PC-9 (cell line): ENCODE results near the gene ZNF362. TPM values are rescaled to one million over a fixed set of nuclear protein-coding genes. Genes with fewer than 3 reads are reported as not detected.

Experiments used
- BruUV-seq: library from RNA; stranded (reverse); fragments of 400-500 nt; replicated peaks from 2 replicates; lab custom pipeline; 2021; lab: Mats Ljungman, UMichigan
- CTCF ChIA-PET: fragments of 300-600 bp; sonication (Branson Sonifier 250); formaldehyde crosslinking; loops from one replicate; lab custom pipeline; 2022; ENCODE audit warnings: antibody characterized with exemption; lab: Charles Lee
- POLR2A ChIA-PET: fragments of 300-600 bp; sonication (Branson Sonifier 250); formaldehyde crosslinking; loops from one replicate; lab custom pipeline; 2022; ENCODE audit warnings: antibody characterized with exemption; ENCODE audit not compliant: unreplicated experiment; lab: Charles Lee
- DNase-seq, 2 experiments: peaks; one replicate each; pipeline versions ENCODE4 v3.0.0 to v3.0.0-alpha.2; 2015 to 2022; ENCODE audit warnings: mixed read lengths in 1 of 2
- H2AFZ ChIP-seq: fragments of 200-600 bp; sonication (generic); 2 replicates; pipeline ENCODE4 v1.8.1; 2017; ENCODE audit warnings: antibody characterized with exemption
- H3F3A ChIP-seq: fragments of 200-600 bp; sonication (generic); 2 replicates; pipeline ENCODE4 v1.8.1; 2017; ENCODE audit warnings: antibody characterized with exemption, mild to moderate bottlenecking, low read depth; ENCODE audit not compliant: insufficient read depth
- H3K27ac ChIP-seq: fragments of 200-600 bp; sonication (generic); 2 replicates; pipeline ENCODE4 v1.6.1; 2016; ENCODE audit warnings: mixed run types
- H3K27me3 ChIP-seq: fragments of 200-600 bp; sonication (generic); 2 replicates; pipeline ENCODE4 v1.6.1; 2016; ENCODE audit warnings: low read depth, mixed run types; ENCODE audit not compliant: insufficient read depth
- H3K36me3 ChIP-seq: fragments of 200-600 bp; sonication (generic); 2 replicates; pipeline ENCODE4 v1.6.1; 2016; ENCODE audit warnings: low read depth, mixed run types
- H3K4me1 ChIP-seq: fragments of 200-600 bp; sonication (generic); replicated peaks from 2 replicates; pipeline ENCODE4 v1.6.1; 2016; ENCODE audit warnings: mixed run types; ENCODE audit not compliant: insufficient read depth
- H3K4me2 ChIP-seq: fragments of 200-600 bp; sonication (generic); 2 replicates; pipeline ENCODE4 v1.6.1; 2017; ENCODE audit warnings: mixed run types
- H3K4me3 ChIP-seq: fragments of 200-600 bp; sonication (generic); 2 replicates; pipeline ENCODE4 v1.6.1; 2016; ENCODE audit warnings: mixed run types
- H3K79me2 ChIP-seq: fragments of 200-600 bp; sonication (generic); 2 replicates; pipeline ENCODE4 v1.6.1; 2017; ENCODE audit warnings: low read depth, mixed run types
- H3K9me2 ChIP-seq: fragments of 200-600 bp; sonication (generic); 2 replicates; pipeline ENCODE4 v1.8.1; 2017; ENCODE audit warnings: mild to moderate bottlenecking; ENCODE audit not compliant: insufficient read depth
- H3K9me3 ChIP-seq: fragments of 200-600 bp; sonication (generic); 2 replicates; pipeline ENCODE4 v1.8.1; 2016; ENCODE audit warnings: low read depth; ENCODE audit not compliant: insufficient read depth
- H4K20me1 ChIP-seq: fragments of 200-600 bp; sonication (generic); 2 replicates; pipeline ENCODE4 v1.8.1; 2017; ENCODE audit not compliant: insufficient read depth
- EZH2 ChIP-seq: fragments of 200-600 bp; sonication (generic); IDR thresholded peaks from 2 replicates; pipeline ENCODE4 v1.8.0; 2017; ENCODE audit warnings: antibody characterized with exemption, low read depth
- intact Hi-C: fragments of 100-400 bp; cut with micrococcal nuclease; formaldehyde crosslinking; loops from one replicate; pipeline ENCODE4 v1.10.0; 2022; ENCODE audit not compliant: unreplicated experiment
- total RNA-seq: library from RNA; stranded (reverse); gene quantifications from 2 replicates; pipeline ENCODE4 v1.2.3, GENCODE V29; 2021
- TF ChIP-seq, protein P1 (sequence below): fragments of 200-600 bp; sonication (generic); conservative IDR thresholded peaks from 2 replicates; pipeline ENCODE4 v1.6.1; 2017; ENCODE audit warnings: mixed run types, antibody characterized with exemption, mild to moderate bottlenecking, moderate library complexity

ZNF362 gene
- total RNA-seq, 1 experiment from 2014 or later, result 33.1 TPM

- no peak overlapping the region for H3K4me3 ChIP-seq
- no peak overlapping the region for H2AFZ ChIP-seq
- CTCF ChIA-PET, result no interaction called here
- no peaks in the 10 kb centered on the region for H3K9me2 ChIP-seq
- H3K4me1 ChIP-seq, result no peaks in the 10 kb centered on the region
- no peak overlapping the region for H3K4me2 ChIP-seq
- BruUV-seq, result no TSS peak
- no peak overlapping the region for H3K27ac ChIP-seq
- no peak for DNase-seq
- H3F3A ChIP-seq, result peaks cover 34% of the 10 kb centered on the region; the same call in 1 of the 2 replicates
- no peaks in the 10 kb centered on the region for H3K27me3 ChIP-seq
- H3K79me2 ChIP-seq, result no peaks in the 10 kb centered on the region
- no peaks in the 10 kb centered on the region for H3K9me3 ChIP-seq
- peaks cover 10% of the 10 kb centered on the region for H3K36me3 ChIP-seq
- no peak for TF ChIP-seq EZH2
- TF ChIP-seq, protein P1, sequence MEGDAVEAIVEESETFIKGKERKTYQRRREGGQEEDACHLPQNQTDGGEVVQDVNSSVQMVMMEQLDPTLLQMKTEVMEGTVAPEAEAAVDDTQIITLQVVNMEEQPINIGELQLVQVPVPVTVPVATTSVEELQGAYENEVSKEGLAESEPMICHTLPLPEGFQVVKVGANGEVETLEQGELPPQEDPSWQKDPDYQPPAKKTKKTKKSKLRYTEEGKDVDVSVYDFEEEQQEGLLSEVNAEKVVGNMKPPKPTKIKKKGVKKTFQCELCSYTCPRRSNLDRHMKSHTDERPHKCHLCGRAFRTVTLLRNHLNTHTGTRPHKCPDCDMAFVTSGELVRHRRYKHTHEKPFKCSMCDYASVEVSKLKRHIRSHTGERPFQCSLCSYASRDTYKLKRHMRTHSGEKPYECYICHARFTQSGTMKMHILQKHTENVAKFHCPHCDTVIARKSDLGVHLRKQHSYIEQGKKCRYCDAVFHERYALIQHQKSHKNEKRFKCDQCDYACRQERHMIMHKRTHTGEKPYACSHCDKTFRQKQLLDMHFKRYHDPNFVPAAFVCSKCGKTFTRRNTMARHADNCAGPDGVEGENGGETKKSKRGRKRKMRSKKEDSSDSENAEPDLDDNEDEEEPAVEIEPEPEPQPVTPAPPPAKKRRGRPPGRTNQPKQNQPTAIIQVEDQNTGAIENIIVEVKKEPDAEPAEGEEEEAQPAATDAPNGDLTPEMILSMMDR, result no peak
- peaks cover 5% of the 10 kb centered on the region; the same call in 1 of the 2 replicates for H4K20me1 ChIP-seq
- POLR2A ChIA-PET, result interaction anchor here (0.7 kb wide), 1 partner anchor 621 kb away, joined by 4 read pairs; no protein-coding TSS in a partner anchor
- intact Hi-C loops, result no loop called here
Measured at GRCh38 chr1:33319949-33320618, 63.8 kb downstream of the ZNF362 start.

- no peak for DNase-seq
- POLR2A ChIA-PET, result interaction anchor here (0.7 kb wide), 1 partner anchor 622 kb away, joined by 4 read pairs; no protein-coding TSS in a partner anchor
- Histone ChIP-seq H3K9me2 (no peaks in the 10 kb centered on the region), H3F3A (peaks cover 40% of the 10 kb centered on the region; the same call in 1 of the 2 replicates), H3K36me3 (peaks cover 15% of the 10 kb centered on the region), H3K4me2 (no peak within 1 kb of the TSS), H4K20me1 (peaks cover 9% of the 10 kb centered on the region), H3K4me3 (no peak within 1 kb of the TSS), H3K4me1 (no peaks in the 10 kb centered on the region), H3K27ac (no peak within 1 kb of the TSS), H3K9me3 (no peaks in the 10 kb centered on the region), H3K27me3 (no peaks in the 10 kb centered on the region), H3K79me2 (no peaks in the 10 kb centered on the region), H2AFZ (no peak within 1 kb of the TSS)
- intact Hi-C loops, result no loop called here
- no TSS peak for BruUV-seq
- TF ChIP-seq EZH2, result no peak
- TF ChIP-seq, protein P1, result no peak
- CTCF ChIA-PET, result no interaction called here
Measured at GRCh38 chr1:33320619-33321165, 64.4 kb downstream of the ZNF362 start, which contains the start of gene A3GALT2. A3GALT2 (minus strand) TSS chr1:33321098; CDS start chr1:33321098, 0 bp downstream.

DNA sequence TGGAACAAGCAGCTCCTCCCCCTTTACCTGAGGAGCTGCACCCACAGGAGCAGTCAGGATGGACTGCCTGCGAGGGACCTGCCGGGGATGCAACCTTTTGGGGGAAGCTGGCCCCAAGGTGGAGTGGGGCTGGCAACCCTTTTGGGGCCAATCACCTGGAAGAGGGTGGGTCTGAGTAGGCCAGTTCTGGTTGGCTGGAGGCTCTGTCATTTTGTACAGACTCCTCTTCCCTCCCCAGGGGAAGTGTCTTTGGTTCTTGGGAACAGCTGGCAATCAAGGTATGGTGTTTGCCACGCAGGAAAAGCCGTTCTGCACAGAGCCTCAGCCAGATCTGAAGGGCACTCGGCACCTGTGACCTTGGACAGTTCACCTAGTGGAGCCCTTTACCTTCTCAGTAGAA, 64.9 kb downstream of the ZNF362 start:
- intact Hi-C loops, result no loop called here
- no peaks in the 10 kb centered on the region for H3K4me1 ChIP-seq
- ChIA-PET POLR2A (no interaction called here), CTCF (no interaction called here)
- H3K27ac ChIP-seq, result no peak overlapping the region
- no peaks in the 10 kb centered on the region for H3K9me3 ChIP-seq
- H3K4me2 ChIP-seq, result no peak overlapping the region
- no peaks in the 10 kb centered on the region for H3K79me2 ChIP-seq
- H3K4me3 ChIP-seq, result no peak overlapping the region
- no peaks in the 10 kb centered on the region for H3K27me3 ChIP-seq
- H3K36me3 ChIP-seq, result peaks cover 20% of the 10 kb centered on the region
- H3F3A ChIP-seq, result peaks cover 45% of the 10 kb centered on the region; the same call in 1 of the 2 replicates
- TF ChIP-seq, protein P1, result no peak
- TF ChIP-seq EZH2, result no peak
- BruUV-seq, result no TSS peak
- no peak for DNase-seq
- H3K9me2 ChIP-seq, result no peaks in the 10 kb centered on the region
- H2AFZ ChIP-seq, result no peak overlapping the region
- peaks cover 13% of the 10 kb centered on the region for H4K20me1 ChIP-seq
